HepG2 (cell line): Measurements from ENCODE around the gene FURIN. TPM values are rescaled to one million over a fixed set of nuclear protein-coding genes. Genes with fewer than 3 reads are reported as not detected.

Source experiments
- BRCA1 ChIP-seq: sonication (generic); formaldehyde crosslinking; IDR thresholded peaks from 2 replicates; pipeline ENCODE4 v1.4.0; 2020; ENCODE audit warnings: missing genetic modification reagents
- DMAP1 ChIP-seq: IDR thresholded peaks from 2 replicates; pipeline ENCODE4 v1.6.1; 2016
- GATAD2A ChIP-seq: IDR thresholded peaks from 2 replicates; pipeline ENCODE4 v1.6.1; 2016
- HNF4A ChIP-seq: sonication (generic); formaldehyde crosslinking; IDR thresholded peaks from 2 replicates; pipeline ENCODE4 v1.4.0; 2020; ENCODE audit warnings: missing genetic modification reagents
- SALL2 ChIP-seq: sonication (generic); formaldehyde crosslinking; IDR thresholded peaks from 2 replicates; pipeline ENCODE4 v1.8.1; 2023; ENCODE audit warnings: mild to moderate bottlenecking, missing genetic modification reagents, inconsistent platforms
- SIX4 ChIP-seq: sonication (generic); formaldehyde crosslinking; IDR thresholded peaks from 2 replicates; pipeline ENCODE4 v1.4.0; 2020; ENCODE audit warnings: missing genetic modification reagents
- SMARCC2 ChIP-seq: fragments of 450-650 bp; IDR thresholded peaks from 2 replicates; pipeline ENCODE4 v1.6.1; 2017; ENCODE audit warnings: antibody characterized with exemption, mild to moderate bottlenecking
- SRSF4 ChIP-seq: fragments of 200-400 bp; formaldehyde crosslinking; IDR thresholded peaks from one replicate; pipeline ENCODE4 v1.6.1; 2018; ENCODE audit warnings: mild to moderate bottlenecking, low read depth, low read length, moderate library complexity; ENCODE audit not compliant: poor library complexity, severe bottlenecking
- TOPORS ChIP-seq: sonication (generic); formaldehyde crosslinking; IDR thresholded peaks from 2 replicates; pipeline ENCODE4 v1.8.0; 2023; ENCODE audit warnings: mild to moderate bottlenecking, missing genetic modification reagents
- UBTF ChIP-seq: sonication (generic); formaldehyde crosslinking; IDR thresholded peaks from 2 replicates; pipeline ENCODE4 v1.4.0; 2020; ENCODE audit warnings: mild to moderate bottlenecking, missing genetic modification reagents
- ZNF3 ChIP-seq: IDR thresholded peaks from 2 replicates; pipeline ENCODE4 v1.7.0; 2017; ENCODE audit warnings: inconsistent platforms
- ZNF362 ChIP-seq: sonication (generic); formaldehyde crosslinking; IDR thresholded peaks from 2 replicates; pipeline ENCODE4 v1.4.0; 2020; ENCODE audit warnings: missing genetic modification reagents, mild to moderate bottlenecking, borderline replicate concordance
- ZNF432 ChIP-seq: sonication (generic); formaldehyde crosslinking; IDR thresholded peaks from 2 replicates; pipeline ENCODE4 v1.5.0; 2020; ENCODE audit warnings: missing genetic modification reagents, mild to moderate bottlenecking, borderline replicate concordance
- ZNF468 ChIP-seq: sonication (generic); formaldehyde crosslinking; IDR thresholded peaks from 2 replicates; pipeline ENCODE4 v1.8.0; 2022; ENCODE audit warnings: mild to moderate bottlenecking, moderate library complexity, missing genetic modification reagents
- ZNF570 ChIP-seq: sonication (generic); formaldehyde crosslinking; IDR thresholded peaks from 2 replicates; pipeline ENCODE4 v1.4.0; 2020; ENCODE audit warnings: mild to moderate bottlenecking, missing genetic modification reagents, borderline replicate concordance
- ZNF577 ChIP-seq: sonication (generic); formaldehyde crosslinking; IDR thresholded peaks from 2 replicates; pipeline ENCODE4 v1.4.0; 2020; ENCODE audit warnings: mild to moderate bottlenecking, low read depth, missing genetic modification reagents, borderline replicate concordance
- ZNF790 ChIP-seq: sonication (generic); formaldehyde crosslinking; IDR thresholded peaks from 2 replicates; pipeline ENCODE4 v1.8.0; 2022; ENCODE audit warnings: missing genetic modification reagents, mild to moderate bottlenecking, borderline replicate concordance
- ZZZ3 ChIP-seq: sonication (generic); formaldehyde crosslinking; IDR thresholded peaks from 2 replicates; pipeline ENCODE4 v1.4.0; 2020; ENCODE audit warnings: missing genetic modification reagents, mild to moderate bottlenecking, borderline replicate concordance
- polyA plus RNA-seq, 8 experiments: library from polyadenylated mRNA; depleted of rRNA in 3 of 8; stranded (reverse) in 7 of 8; unstranded in 1 of 8; fragments of >200 nt; fragmentation: Illumina TruSeq in 4 of 8; extraction: Trizol in 4 of 8; gene quantifications; 2 replicates each; pipeline versions ENCODE4 v1.2.1 to v1.2.3, GENCODE V29; 2011 to 2016; ENCODE audit warnings: low read depth in 4 of 8, missing spikeins in 1 of 8, mixed read lengths in 1 of 8; ENCODE audit not compliant: insufficient read depth in 1 of 8
- total RNA-seq, 5 experiments: library from RNA; depleted of rRNA; stranded (reverse); fragments of >200 nt; fragmentation: Illumina TruSeq; extraction: Trizol; gene quantifications; 2 replicates each; pipeline ENCODE4 v1.2.3, GENCODE V29; 2016; ENCODE audit warnings: low read depth in 1 of 5
- TF ChIP-seq, protein P1 (sequence below): IDR thresholded peaks from 2 replicates; pipeline ENCODE4 v1.6.1; 2016; ENCODE audit warnings: missing compliant biosample characterization, missing genetic modification reagents, borderline replicate concordance
- TF ChIP-seq, protein P2 (sequence below): sonication (generic); formaldehyde crosslinking; IDR thresholded peaks from 2 replicates; pipeline ENCODE4 v1.4.0; 2020; ENCODE audit warnings: missing genetic modification reagents
- TF ChIP-seq, protein P3 (sequence below): IDR thresholded peaks from 2 replicates; pipeline ENCODE4 v1.6.1; 2012; ENCODE audit warnings: low read depth, low read length, improper control_type of control experiment

The FURIN gene
- total and polyA plus RNA-seq, 2 of the 13 experiments (the other 11 are each of a cell fraction or from before 2014, with no cell fraction given): 15.2 to 17.4 TPM

DNA sequence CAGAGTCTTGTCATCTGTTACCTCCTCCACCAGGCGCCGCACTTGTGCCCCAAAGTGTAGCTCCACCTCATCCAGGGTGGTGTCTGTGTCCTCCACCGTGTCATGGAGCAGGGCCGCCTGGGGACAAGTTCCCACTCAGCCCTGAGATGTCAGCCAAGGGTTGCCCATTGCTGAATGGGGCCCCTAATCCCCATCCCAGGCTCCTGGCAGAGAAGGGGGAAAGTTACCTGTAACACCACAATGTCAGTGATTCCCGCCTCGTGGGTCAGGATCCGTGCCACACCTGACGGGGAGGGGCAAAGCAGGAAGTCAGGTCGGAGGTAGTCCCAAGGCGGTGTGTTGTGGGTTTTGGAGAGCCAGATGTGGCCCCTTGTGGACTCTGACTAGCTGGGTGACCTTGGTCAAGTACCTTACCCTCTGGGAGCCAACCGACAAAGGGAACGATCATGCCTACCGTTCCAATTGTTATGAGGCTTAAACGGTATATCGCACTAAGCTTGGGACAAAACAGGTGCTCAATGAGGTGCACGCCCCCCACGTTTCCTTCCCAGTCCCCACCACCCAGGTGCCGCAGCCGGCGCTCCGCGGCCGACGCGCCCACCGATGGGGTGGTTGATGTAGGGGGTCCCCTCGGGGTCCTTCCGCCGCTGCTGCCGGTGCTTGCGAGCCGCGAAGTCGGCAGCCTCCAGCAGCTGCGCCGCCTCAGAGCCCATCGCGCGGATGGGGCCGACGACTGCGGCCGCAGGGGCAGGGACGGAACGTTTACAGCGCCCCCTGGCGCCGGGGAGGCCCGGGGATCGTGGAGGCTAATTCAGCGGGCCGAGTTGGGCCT lies 63.7 kb downstream of the FURIN start, which contains the start of gene HDDC3 (continued):
- TF ChIP-seq, protein P1, sequence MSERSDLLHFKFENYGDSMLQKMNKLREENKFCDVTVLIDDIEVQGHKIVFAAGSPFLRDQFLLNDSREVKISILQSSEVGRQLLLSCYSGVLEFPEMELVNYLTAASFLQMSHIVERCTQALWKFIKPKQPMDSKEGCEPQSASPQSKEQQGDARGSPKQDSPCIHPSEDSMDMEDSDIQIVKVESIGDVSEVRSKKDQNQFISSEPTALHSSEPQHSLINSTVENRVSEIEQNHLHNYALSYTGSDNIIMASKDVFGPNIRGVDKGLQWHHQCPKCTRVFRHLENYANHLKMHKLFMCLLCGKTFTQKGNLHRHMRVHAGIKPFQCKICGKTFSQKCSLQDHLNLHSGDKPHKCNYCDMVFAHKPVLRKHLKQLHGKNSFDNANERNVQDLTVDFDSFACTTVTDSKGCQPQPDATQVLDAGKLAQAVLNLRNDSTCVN (CRISPR knock-in tag): no peak
- no peak for TF ChIP-seq ZNF432 (CRISPR knock-in tag)
- TF ChIP-seq ZNF362: no peak
- no peak for TF ChIP-seq ZNF577 (CRISPR knock-in tag)
- no peak for TF ChIP-seq SRSF4
- TF ChIP-seq BRCA1 (CRISPR knock-in tag): peak; percentile 78; the same call in 1 of the 2 replicates
- no peak for TF ChIP-seq ZNF468 (CRISPR knock-in tag)
- no peak for TF ChIP-seq ZNF570 (CRISPR knock-in tag)
- no peak for TF ChIP-seq TOPORS (CRISPR knock-in tag)
- no peak; the same call in 1 of the 2 replicates for TF ChIP-seq ZZZ3 (CRISPR knock-in tag)
- TF ChIP-seq ZNF3: no peak
- peak; percentile 69; the same call in 1 of the 2 replicates for TF ChIP-seq ZNF790 (CRISPR knock-in tag)
- TF ChIP-seq, protein P2, sequence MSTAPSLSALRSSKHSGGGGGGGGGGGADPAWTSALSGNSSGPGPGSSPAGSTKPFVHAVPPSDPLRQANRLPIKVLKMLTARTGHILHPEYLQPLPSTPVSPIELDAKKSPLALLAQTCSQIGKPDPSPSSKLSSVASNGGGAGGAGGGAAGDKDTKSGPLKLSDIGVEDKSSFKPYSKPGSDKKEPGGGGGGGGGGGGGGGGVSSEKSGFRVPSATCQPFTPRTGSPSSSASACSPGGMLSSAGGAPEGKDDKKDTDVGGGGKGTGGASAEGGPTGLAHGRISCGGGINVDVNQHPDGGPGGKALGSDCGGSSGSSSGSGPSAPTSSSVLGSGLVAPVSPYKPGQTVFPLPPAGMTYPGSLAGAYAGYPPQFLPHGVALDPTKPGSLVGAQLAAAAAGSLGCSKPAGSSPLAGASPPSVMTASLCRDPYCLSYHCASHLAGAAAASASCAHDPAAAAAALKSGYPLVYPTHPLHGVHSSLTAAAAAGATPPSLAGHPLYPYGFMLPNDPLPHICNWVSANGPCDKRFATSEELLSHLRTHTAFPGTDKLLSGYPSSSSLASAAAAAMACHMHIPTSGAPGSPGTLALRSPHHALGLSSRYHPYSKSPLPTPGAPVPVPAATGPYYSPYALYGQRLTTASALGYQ (CRISPR knock-in tag): peak; percentile 79
- TF ChIP-seq SMARCC2: no peak
- TF ChIP-seq, protein P3, sequence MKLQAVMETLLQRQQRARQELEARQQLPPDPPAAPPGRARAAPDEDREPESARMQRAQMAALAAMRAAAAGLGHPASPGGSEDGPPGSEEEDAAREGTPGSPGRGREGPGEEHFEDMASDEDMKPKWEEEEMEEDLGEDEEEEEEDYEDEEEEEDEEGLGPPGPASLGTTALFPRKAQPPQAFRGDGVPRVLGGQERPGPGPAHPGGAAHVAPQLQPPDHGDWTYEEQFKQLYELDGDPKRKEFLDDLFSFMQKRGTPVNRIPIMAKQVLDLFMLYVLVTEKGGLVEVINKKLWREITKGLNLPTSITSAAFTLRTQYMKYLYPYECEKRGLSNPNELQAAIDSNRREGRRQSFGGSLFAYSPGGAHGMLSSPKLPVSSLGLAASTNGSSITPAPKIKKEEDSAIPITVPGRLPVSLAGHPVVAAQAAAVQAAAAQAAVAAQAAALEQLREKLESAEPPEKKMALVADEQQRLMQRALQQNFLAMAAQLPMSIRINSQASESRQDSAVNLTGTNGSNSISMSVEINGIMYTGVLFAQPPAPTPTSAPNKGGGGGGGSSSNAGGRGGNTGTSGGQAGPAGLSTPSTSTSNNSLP: no peak
- TF ChIP-seq SIX4: no peak
- TF ChIP-seq HNF4A: peak; percentile 29
- peak; percentile 95 for TF ChIP-seq UBTF
- peak; percentile 93 for TF ChIP-seq SALL2
- peak; percentile 64; the same call in 1 of the 2 replicates for TF ChIP-seq DMAP1 (CRISPR knock-in tag)
- TF ChIP-seq GATAD2A (CRISPR knock-in tag): no peak; the same call in none of the 2 replicates
